OCI-LY1 (cell line): ENCODE measurements around the gene TRPC4.

Source experiments
- H2AFZ ChIP-seq: fragments of 200-600 bp; sonication (generic), shearing (Covaris generic); 2 replicates; pipeline ENCODE4 v1.6.0; 2014; ENCODE audit warnings: antibody characterized with exemption, mild to moderate bottlenecking, low read length
- H3F3A ChIP-seq: fragments of 200-600 bp; sonication (generic), shearing (Covaris generic); 2 replicates; pipeline ENCODE4 v1.6.0; 2014; ENCODE audit warnings: mild to moderate bottlenecking, antibody characterized with exemption, low read length, moderate library complexity; ENCODE audit not compliant: insufficient read depth
- H3K27ac ChIP-seq: fragments of 200-600 bp; sonication (generic); 2 replicates; pipeline ENCODE4 v1.5.1; 2014; ENCODE audit warnings: low read length, mixed run types, mild to moderate bottlenecking, low read depth; ENCODE audit not compliant: poor library complexity, severe bottlenecking
- H3K27me3 ChIP-seq: fragments of 200-600 bp; sonication (generic); 2 replicates; pipeline ENCODE4 v1.6.0; 2014; ENCODE audit warnings: antibody characterized with exemption, mild to moderate bottlenecking, low read length, moderate library complexity; ENCODE audit not compliant: insufficient read depth
- H3K36me3 ChIP-seq: fragments of 200-600 bp; sonication (generic); 2 replicates; pipeline ENCODE4 v1.6.1; 2014; ENCODE audit warnings: mild to moderate bottlenecking, antibody characterized with exemption, low read length, moderate library complexity, mixed read lengths; ENCODE audit not compliant: insufficient read depth
- H3K4me1 ChIP-seq: fragments of 200-600 bp; sonication (generic); 2 replicates; pipeline ENCODE4 v1.5.1; 2014; ENCODE audit warnings: mild to moderate bottlenecking, low read length, moderate library complexity; ENCODE audit not compliant: insufficient read depth, severe bottlenecking
- H3K4me2 ChIP-seq: fragments of 200-600 bp; sonication (generic), shearing (Covaris generic); 2 replicates; pipeline ENCODE4 v1.6.1; 2014; ENCODE audit warnings: low read length
- H3K4me3 ChIP-seq: fragments of 200-600 bp; sonication (generic); 2 replicates; pipeline ENCODE4 v1.5.1; 2014; ENCODE audit warnings: low read length, low read depth, mild to moderate bottlenecking, mixed read lengths; ENCODE audit not compliant: poor library complexity, severe bottlenecking
- H3K79me2 ChIP-seq: fragments of 200-600 bp; shearing (Covaris generic); 2 replicates; pipeline ENCODE4 v1.6.1; 2016; ENCODE audit warnings: mixed run types, low read length, mixed read lengths; ENCODE audit not compliant: insufficient read depth
- H3K9ac ChIP-seq: fragments of 200-600 bp; sonication (generic), shearing (Covaris generic); 2 replicates; pipeline ENCODE4 v1.6.1; 2014; ENCODE audit warnings: mild to moderate bottlenecking, low read length, mixed read lengths
- H3K9me2 ChIP-seq: fragments of 200-600 bp; sonication (generic), shearing (Covaris generic); 2 replicates; pipeline ENCODE4 v1.6.1; 2014; ENCODE audit warnings: low read depth, mild to moderate bottlenecking, low read length, mixed read lengths
- H3K9me3 ChIP-seq: fragments of 200-600 bp; shearing (Covaris generic); 2 replicates; pipeline ENCODE4 v1.6.1; 2014; ENCODE audit warnings: low read length, mixed read lengths
- H4K20me1 ChIP-seq: fragments of 200-600 bp; sonication (generic), shearing (Covaris generic); 2 replicates; pipeline ENCODE4 v1.6.0; 2016; ENCODE audit warnings: mild to moderate bottlenecking, low read length; ENCODE audit not compliant: insufficient read depth
- EZH2 ChIP-seq: fragments of 200-600 bp; sonication (generic), shearing (Covaris generic); IDR thresholded peaks from 2 replicates; pipeline ENCODE4 v1.8.0; 2017; ENCODE audit warnings: borderline replicate concordance, mixed run types, mild to moderate bottlenecking, antibody characterized with exemption, low read length, moderate library complexity, mixed read lengths
- TF ChIP-seq, protein P1 (sequence below): fragments of 200-600 bp; sonication (generic), shearing (Covaris generic); IDR thresholded peaks from 2 replicates; pipeline ENCODE4 v1.5.1; 2017; ENCODE audit warnings: mild to moderate bottlenecking, antibody characterized with exemption, low read length, moderate library complexity, mixed read lengths

Gene TRPC4

DNA sequence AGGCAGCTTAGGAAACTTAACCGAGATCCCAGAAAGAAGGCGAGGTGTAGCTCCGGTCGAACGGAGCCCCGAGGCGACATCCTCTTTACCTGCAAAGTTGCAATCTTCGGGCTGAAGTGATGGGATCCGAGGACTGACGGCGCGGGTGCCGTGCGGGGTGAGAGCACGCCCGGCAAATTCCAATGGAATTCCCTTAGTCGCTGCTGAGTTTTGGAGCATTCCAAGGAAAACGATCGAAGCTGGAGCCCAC lies 141 bp downstream of the TRPC4 start:
- no peak overlapping the region for H3K4me2 ChIP-seq
- H3K9ac ChIP-seq, result no peak overlapping the region

DNA sequence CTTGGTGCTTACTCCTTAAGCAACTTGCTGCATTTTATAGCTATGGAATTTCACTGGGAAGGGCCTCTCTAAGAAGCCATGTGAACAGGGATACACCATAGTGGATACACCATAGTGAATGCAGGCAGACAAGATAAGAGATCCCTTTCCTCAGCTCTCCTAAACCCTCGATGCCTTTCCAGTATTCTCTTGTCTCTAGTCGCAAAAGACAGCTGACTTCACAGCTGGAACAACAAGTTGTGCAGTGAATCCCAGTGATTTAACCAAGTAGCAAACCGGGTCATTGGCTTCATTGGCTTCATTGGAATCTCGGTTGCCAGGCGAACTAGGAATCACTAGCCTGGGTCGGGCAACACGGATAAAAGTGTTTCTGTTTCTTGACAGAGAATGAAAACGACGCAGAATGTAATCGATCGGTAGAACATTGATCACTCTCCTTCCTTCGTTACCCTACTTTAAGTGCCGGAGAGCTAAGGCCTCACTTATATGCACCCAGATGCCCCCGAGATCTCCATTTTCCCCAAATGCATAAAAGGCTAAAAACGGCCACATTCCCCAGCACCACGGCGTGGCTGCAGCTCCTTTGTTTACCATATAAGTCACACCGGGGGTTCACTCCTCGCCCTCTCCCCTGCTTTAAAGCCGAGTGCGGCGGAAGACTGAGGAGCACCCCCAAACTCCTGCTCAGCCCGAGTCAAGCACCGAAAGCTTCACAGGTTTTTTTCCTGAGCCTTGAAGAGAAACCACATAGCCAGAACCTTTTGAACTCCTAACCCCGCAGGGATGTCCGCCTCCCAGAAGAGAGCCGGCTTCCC lies 674 bp downstream of the TRPC4 start:
- Histone ChIP-seq H2AFZ (no peak overlapping the region), H3K4me3 (no peak overlapping the region), H3F3A (no peaks in the 10 kb centered on the region), H3K27ac (no peak overlapping the region), H3K4me2 (no peak overlapping the region), H3K36me3 (no peaks in the 10 kb centered on the region), H3K79me2 (no peaks in the 10 kb centered on the region), H3K4me1 (no peaks in the 10 kb centered on the region), H4K20me1 (no peaks in the 10 kb centered on the region), H3K27me3 (no peaks in the 10 kb centered on the region), H3K9me3 (no peaks in the 10 kb centered on the region), H3K9ac (no peak overlapping the region), H3K9me2 (no peaks in the 10 kb centered on the region)
- no peak for TF ChIP-seq EZH2
- TF ChIP-seq, protein P1, sequence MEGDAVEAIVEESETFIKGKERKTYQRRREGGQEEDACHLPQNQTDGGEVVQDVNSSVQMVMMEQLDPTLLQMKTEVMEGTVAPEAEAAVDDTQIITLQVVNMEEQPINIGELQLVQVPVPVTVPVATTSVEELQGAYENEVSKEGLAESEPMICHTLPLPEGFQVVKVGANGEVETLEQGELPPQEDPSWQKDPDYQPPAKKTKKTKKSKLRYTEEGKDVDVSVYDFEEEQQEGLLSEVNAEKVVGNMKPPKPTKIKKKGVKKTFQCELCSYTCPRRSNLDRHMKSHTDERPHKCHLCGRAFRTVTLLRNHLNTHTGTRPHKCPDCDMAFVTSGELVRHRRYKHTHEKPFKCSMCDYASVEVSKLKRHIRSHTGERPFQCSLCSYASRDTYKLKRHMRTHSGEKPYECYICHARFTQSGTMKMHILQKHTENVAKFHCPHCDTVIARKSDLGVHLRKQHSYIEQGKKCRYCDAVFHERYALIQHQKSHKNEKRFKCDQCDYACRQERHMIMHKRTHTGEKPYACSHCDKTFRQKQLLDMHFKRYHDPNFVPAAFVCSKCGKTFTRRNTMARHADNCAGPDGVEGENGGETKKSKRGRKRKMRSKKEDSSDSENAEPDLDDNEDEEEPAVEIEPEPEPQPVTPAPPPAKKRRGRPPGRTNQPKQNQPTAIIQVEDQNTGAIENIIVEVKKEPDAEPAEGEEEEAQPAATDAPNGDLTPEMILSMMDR, result no peak

More for the DNA sequence above, 141 bp downstream of the TRPC4 start:
- Histone ChIP-seq H3K27ac (no peak overlapping the region), H3K4me3 (no peak overlapping the region), H2AFZ (no peak overlapping the region), H3K9me2 (no peaks in the 10 kb centered on the region), H3K4me1 (no peaks in the 10 kb centered on the region), H3K36me3 (no peaks in the 10 kb centered on the region), H3F3A (no peaks in the 10 kb centered on the region), H3K27me3 (no peaks in the 10 kb centered on the region), H3K9me3 (no peaks in the 10 kb centered on the region), H4K20me1 (no peaks in the 10 kb centered on the region), H3K79me2 (no peaks in the 10 kb centered on the region)
- no peak for TF ChIP-seq EZH2

DNA sequence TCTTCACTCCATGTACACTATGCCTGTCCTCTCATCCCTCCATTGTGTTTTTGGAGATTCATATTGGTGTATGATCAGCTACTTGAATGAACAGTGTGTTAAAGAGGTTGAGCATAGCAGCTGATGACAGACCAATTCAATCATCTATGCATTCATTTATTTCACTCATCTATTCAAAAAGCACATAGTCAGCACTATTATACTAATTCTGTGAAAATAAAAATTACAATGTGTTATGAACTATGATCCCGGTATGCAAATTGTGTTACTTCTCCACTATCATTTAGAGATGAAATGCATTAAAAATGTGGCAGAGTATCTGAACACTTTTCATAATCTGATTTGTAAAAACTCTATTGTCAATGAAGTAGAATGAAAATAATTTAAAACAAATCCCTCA lies 5.9 kb downstream of the TRPC4 start:
- Histone ChIP-seq H3K9me3 (no peaks in the 10 kb centered on the region), H3K9ac (no peak overlapping the region), H3K9me2 (no peaks in the 10 kb centered on the region), H3K79me2 (no peaks in the 10 kb centered on the region), H4K20me1 (no peaks in the 10 kb centered on the region), H3K27me3 (no peaks in the 10 kb centered on the region), H3K4me1 (no peaks in the 10 kb centered on the region), H3F3A (no peaks in the 10 kb centered on the region), H2AFZ (no peak overlapping the region), H3K4me2 (no peak overlapping the region), H3K4me3 (no peak overlapping the region), H3K27ac (no peak overlapping the region), H3K36me3 (no peaks in the 10 kb centered on the region)
- TF ChIP-seq, protein P1, result no peak

DNA sequence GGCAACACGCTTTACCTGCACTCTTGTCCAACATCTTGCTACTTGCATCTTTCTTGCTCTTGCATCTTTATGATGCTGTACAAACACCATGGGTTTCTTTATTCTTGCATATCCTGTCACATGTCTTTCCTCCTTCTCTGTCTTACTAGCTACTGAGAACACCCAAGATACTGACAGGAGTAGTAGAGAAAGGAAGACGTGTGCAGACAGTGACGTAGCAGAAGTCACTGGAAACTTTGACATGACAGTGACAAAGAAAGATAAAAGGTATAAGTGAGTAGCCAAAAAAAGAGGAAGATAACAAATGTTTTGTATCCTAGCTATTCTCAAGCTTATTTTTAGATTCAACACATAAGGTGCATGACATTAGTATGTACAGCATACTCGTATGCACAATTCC lies 34.2 kb downstream of the TRPC4 start:
- no peak for TF ChIP-seq EZH2
- TF ChIP-seq, protein P1, result no peak
- H3K79me2 ChIP-seq, result no peaks in the 10 kb centered on the region
- no peak overlapping the region for H3K9ac ChIP-seq
- H3K36me3 ChIP-seq, result no peaks in the 10 kb centered on the region
- H3K9me2 ChIP-seq, result no peaks in the 10 kb centered on the region
- no peaks in the 10 kb centered on the region for H3F3A ChIP-seq
- no peaks in the 10 kb centered on the region for H4K20me1 ChIP-seq
- H3K4me1 ChIP-seq, result no peaks in the 10 kb centered on the region
- H3K27me3 ChIP-seq, result no peaks in the 10 kb centered on the region
- H3K9me3 ChIP-seq, result no peaks in the 10 kb centered on the region
- no peak overlapping the region for H3K4me2 ChIP-seq
- H3K4me3 ChIP-seq, result no peak overlapping the region
- H3K27ac ChIP-seq, result no peak overlapping the region
- 0 out of 2 replicates have a peak overlapping the region, but pooled peaks have one; percentile 19 for H2AFZ ChIP-seq
